Muscle of leg (tissue), 11 donors: ENCODE data around the gene CNOT1. TPM values are rescaled to one million over a fixed set of nuclear protein-coding genes. Genes with fewer than 3 reads are reported as not detected.

ENCODE experiments used
- DNase-seq: peaks from one replicate; pipeline ENCODE4 v3.0.0; 2013
- H3K27ac ChIP-seq: one replicate; pipeline ENCODE4 v1.5.1; 2013; ENCODE audit warnings: mild to moderate bottlenecking, low read length, control low read depth
- H3K27me3 ChIP-seq: one replicate; pipeline ENCODE4 v1.6.1; 2013; ENCODE audit warnings: low read length; ENCODE audit not compliant: control insufficient read depth, insufficient read depth
- H3K36me3 ChIP-seq: one replicate; pipeline ENCODE4 v1.6.1; 2013; ENCODE audit warnings: low read length; ENCODE audit not compliant: control insufficient read depth, insufficient read depth
- H3K4me1 ChIP-seq: one replicate; pipeline ENCODE4 v1.6.1; 2013; ENCODE audit warnings: low read length; ENCODE audit not compliant: control insufficient read depth, insufficient read depth
- H3K4me3 ChIP-seq: one replicate; pipeline ENCODE4 v1.5.1; 2013; ENCODE audit warnings: low read length, control low read depth
- H3K9me3 ChIP-seq: replicated peaks from 2 replicates; pipeline ENCODE4 v1.6.1; 2013; ENCODE audit warnings: low read depth, low read length; ENCODE audit not compliant: control insufficient read depth
- WGBS: methylation state at CpG from one replicate; pipeline ENCODE4 v1.1.5; 2013; ENCODE audit warnings: missing lambda C conversion rate; ENCODE audit not compliant: insufficient coverage; 5-methylcytosine and 5-hydroxymethylcytosine counted together
- polyA plus RNA-seq, 8 donors: library from polyadenylated mRNA; unstranded; fragments of 120-200 nt; gene quantifications; one replicate each; pipeline versions ENCODE4 v1.2.1 to v1.2.3, GENCODE V29; 2013; ENCODE audit warnings: inconsistent platforms in 1 of 8, low replicate concordance in 1 of 8; ENCODE audit not compliant: insufficient read length in 8 of 8, insufficient read depth in 1 of 8
- total RNA-seq: library from RNA; stranded (reverse); fragments of 120-200 nt; gene quantifications from one replicate; pipeline ENCODE4 v1.2.4, GENCODE V29; 2013

Gene CNOT1
- total and polyA plus RNA-seq, 9 donors: 85.1 to 121 (median 99.9) TPM

GRCh38 chr16:58556678-58557077 is 72.9 kb downstream of the CNOT1 start:
- H3K27me3 ChIP-seq: no peaks in the 10 kb centered on the region
- no peaks in the 10 kb centered on the region for H3K9me3 ChIP-seq
- DNase-seq: no peak
- H3K27ac ChIP-seq: no peak overlapping the region
- no peak overlapping the region for H3K4me3 ChIP-seq
- no peaks in the 10 kb centered on the region for H3K4me1 ChIP-seq
- peaks cover 40% of the 10 kb centered on the region for H3K36me3 ChIP-seq
- 83% methylated on average over 1 of the region's 2 CpGs for WGBS

DNA sequence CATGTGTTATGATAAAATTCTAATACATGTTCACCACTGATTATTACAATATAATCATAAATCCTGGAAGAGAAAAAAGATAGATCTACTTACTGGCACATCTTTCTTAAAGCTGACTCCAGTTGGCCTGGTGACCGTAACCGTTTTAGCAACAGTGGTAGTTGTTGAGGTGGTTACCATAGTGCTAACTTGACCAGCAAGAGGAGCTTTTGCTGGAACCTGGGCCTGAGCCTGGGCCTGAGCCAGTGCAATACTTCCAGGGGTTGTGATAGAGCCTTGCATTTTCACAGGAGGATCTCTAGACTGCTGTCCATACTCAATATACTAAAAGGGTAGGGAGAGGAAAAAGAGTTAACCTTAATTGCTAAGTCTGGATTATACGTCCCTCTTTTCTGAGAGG is 78.1 kb downstream of the CNOT1 start:
- Histone ChIP-seq H3K4me1 (no peaks in the 10 kb centered on the region), H3K27me3 (no peaks in the 10 kb centered on the region), H3K36me3 (peaks cover 34% of the 10 kb centered on the region), H3K9me3 (no peaks in the 10 kb centered on the region), H3K27ac (no peak overlapping the region), H3K4me3 (no peak overlapping the region)
- WGBS: no CpG with 5 or more reads among the region's 3 CpGs
- peak; percentile 50 for DNase-seq

GRCh38 chr16:58548378-58548777 is 81.2 kb downstream of the CNOT1 start:
- whole genome bisulfite sequencing: no CpG with 5 or more reads among the region's 2 CpGs
- H3K4me3 ChIP-seq: no peak overlapping the region
- H3K4me1 ChIP-seq: no peaks in the 10 kb centered on the region
- no peaks in the 10 kb centered on the region for H3K9me3 ChIP-seq
- H3K27ac ChIP-seq: no peak overlapping the region
- no peaks in the 10 kb centered on the region for H3K27me3 ChIP-seq
- peaks cover 42% of the 10 kb centered on the region for H3K36me3 ChIP-seq
- no peak for DNase-seq

- Histone ChIP-seq H3K9me3 (no peaks in the 10 kb centered on the region), H3K36me3 (peaks cover 54% of the 10 kb centered on the region), H3K27ac (no peak overlapping the region), H3K27me3 (no peaks in the 10 kb centered on the region), H3K4me1 (no peaks in the 10 kb centered on the region), H3K4me3 (no peak overlapping the region)
- WGBS: 92% methylated on average over 7 of the region's 8 CpGs
- no peak for DNase-seq
Observed at GRCh38 chr16:58543685-58544084, 85.9 kb downstream of the CNOT1 start.

- no peak for DNase-seq
- peaks cover 67% of the 10 kb centered on the region for H3K36me3 ChIP-seq
- no peaks in the 10 kb centered on the region for H3K27me3 ChIP-seq
- no peaks in the 10 kb centered on the region for H3K4me1 ChIP-seq
- no peaks in the 10 kb centered on the region for H3K9me3 ChIP-seq
- H3K27ac ChIP-seq: no peak overlapping the region
- no peak overlapping the region for H3K4me3 ChIP-seq
- 78% methylated on average over 1 of the region's 1 CpG for WGBS
Observed at GRCh38 chr16:58542291-58542690, 87.3 kb downstream of the CNOT1 start.

- no peak overlapping the region for H3K4me3 ChIP-seq
- peaks cover 72% of the 10 kb centered on the region for H3K36me3 ChIP-seq
- no CpG with 5 or more reads among the region's 2 CpGs for WGBS
- H3K4me1 ChIP-seq: no peaks in the 10 kb centered on the region
- no peaks in the 10 kb centered on the region for H3K9me3 ChIP-seq
- no peak overlapping the region for H3K27ac ChIP-seq
- no peaks in the 10 kb centered on the region for H3K27me3 ChIP-seq
- no peak for DNase-seq
Observed at GRCh38 chr16:58541711-58542110, 87.9 kb downstream of the CNOT1 start.

GRCh38 chr16:58537124-58537906 is 92.3 kb downstream of the CNOT1 start:
- WGBS: 94% methylated on average over 7 of the region's 10 CpGs
- no peak overlapping the region for H3K27ac ChIP-seq
- H3K27me3 ChIP-seq: no peaks in the 10 kb centered on the region
- H3K4me1 ChIP-seq: no peaks in the 10 kb centered on the region
- H3K36me3 ChIP-seq: peaks cover 75% of the 10 kb centered on the region
- DNase-seq: no peak
- no peak overlapping the region for H3K4me3 ChIP-seq
- H3K9me3 ChIP-seq: no peaks in the 10 kb centered on the region

GRCh38 chr16:58536278-58536677 is 93.3 kb downstream of the CNOT1 start:
- Histone ChIP-seq H3K36me3 (peaks cover 76% of the 10 kb centered on the region), H3K4me3 (no peak overlapping the region), H3K9me3 (no peaks in the 10 kb centered on the region), H3K27me3 (no peaks in the 10 kb centered on the region), H3K4me1 (no peaks in the 10 kb centered on the region), H3K27ac (no peak overlapping the region)
- no CpG with 5 or more reads among the region's 5 CpGs for WGBS
- no peak for DNase-seq

DNA sequence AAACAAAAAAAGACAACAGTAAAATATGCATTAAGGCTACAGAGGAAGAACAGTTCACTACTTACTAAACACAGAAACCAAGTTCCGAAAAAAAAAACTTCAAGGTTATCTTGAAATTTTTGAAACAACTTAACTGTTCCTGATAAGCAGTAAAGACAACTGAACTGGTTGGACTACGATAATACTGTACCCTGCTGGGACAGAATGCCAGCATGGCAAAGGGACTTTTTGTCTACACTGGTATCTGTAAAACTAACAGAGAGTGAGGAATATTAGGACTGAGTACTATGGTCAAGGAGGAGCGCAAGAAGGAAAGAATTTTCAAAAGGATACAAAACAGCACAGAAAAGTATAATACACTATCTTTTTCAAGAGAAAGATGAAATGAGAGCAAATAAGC is 94.5 kb downstream of the CNOT1 start:
- 100% methylated on average over 1 of the region's 3 CpGs for WGBS
- H3K4me1 ChIP-seq: no peaks in the 10 kb centered on the region

DNA sequence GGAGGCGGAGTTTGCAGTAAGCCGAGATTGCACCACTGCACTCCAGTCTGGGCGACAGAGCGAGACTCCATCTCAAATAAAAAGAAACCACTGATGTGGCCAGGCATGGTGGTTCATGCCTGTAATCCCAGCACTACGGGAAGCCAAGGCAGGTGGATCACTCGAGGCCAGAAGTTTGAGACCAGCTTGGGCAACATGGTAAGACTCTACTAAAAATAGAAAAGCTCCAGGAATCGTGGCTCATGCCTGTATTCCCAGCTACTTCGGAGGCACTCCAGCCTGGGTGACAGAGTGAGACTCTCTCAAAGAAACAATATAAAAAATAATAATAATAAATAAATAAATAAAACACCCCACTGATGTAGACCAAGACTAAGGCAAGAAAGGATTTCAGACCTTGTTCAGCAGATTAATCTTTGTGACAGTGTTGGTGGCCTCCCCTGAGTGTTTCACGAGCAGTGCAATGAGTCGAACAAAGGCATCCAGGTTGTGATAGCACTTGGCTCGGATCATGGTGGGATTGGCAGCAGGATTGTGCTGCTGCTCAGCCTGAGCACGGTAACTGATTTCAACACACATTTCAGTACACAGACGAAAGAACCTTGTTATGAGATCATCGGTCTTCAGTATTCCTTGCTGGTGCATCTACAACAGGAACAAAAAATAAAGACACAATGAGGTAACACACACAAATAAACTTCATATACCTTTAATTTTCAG is 95.7 kb downstream of the CNOT1 start:
- Histone ChIP-seq H3K4me1 (no peaks in the 10 kb centered on the region), H3K27me3 (no peaks in the 10 kb centered on the region), H3K4me3 (no peak overlapping the region), H3K27ac (no peak overlapping the region), H3K36me3 (peaks cover 68% of the 10 kb centered on the region), H3K9me3 (no peaks in the 10 kb centered on the region)
- WGBS: 96% methylated on average over 12 of the region's 14 CpGs
- no peak for DNase-seq

More for the DNA sequence above, 94.5 kb downstream of the CNOT1 start:
- no peak for DNase-seq
- no peak overlapping the region for H3K4me3 ChIP-seq
- no peaks in the 10 kb centered on the region for H3K9me3 ChIP-seq
- H3K27me3 ChIP-seq: no peaks in the 10 kb centered on the region
- H3K27ac ChIP-seq: no peak overlapping the region
- H3K36me3 ChIP-seq: peaks cover 80% of the 10 kb centered on the region
